ENCODE data around the gene RARG. TPM values are rescaled to one million over a fixed set of nuclear protein-coding genes. Genes with fewer than 3 reads are reported as not detected.
A peak's percentile ranks its signal among the peaks of the same experiment; 100 is the strongest.

The RARG gene
- total and polyA plus RNA-seq, 2 donors: 4.6 to 8.5 TPM

- H3K9me3 ChIP-seq (ENCODE audit: control insufficient read depth in 2 of 2, insufficient read depth in 1 of 2, low read length in 1 of 2): peaks cover 0 to 7% of the 10 kb centered on the region in 2 donors
- no peaks in the 10 kb centered on the region for H3K36me3 ChIP-seq (ENCODE audit: control insufficient read depth in 2 of 2, insufficient read depth in 2 of 2, low read length in 1 of 2)
- DNase-seq (ENCODE audit: low read depth in 6 of 9, low spot score in 9 of 9): no peak
- H3K4me1 ChIP-seq (ENCODE audit: control insufficient read depth in 2 of 2, insufficient read depth in 2 of 2, low read length in 2 of 2): peaks cover 16 to 53% of the 10 kb centered on the region in 2 donors
- H3K4me3 ChIP-seq (ENCODE audit: low read length in 2 of 2): no peak overlapping the region
- WGBS: 96% methylated on average over 4 of the region's 4 CpGs
- H3K27ac ChIP-seq (ENCODE audit: low read depth in 1 of 2, low read length in 1 of 2): no peak overlapping the region
- peaks cover 5 to 30% of the 10 kb centered on the region in 2 donors for H3K27me3 ChIP-seq (ENCODE audit: control insufficient read depth in 2 of 2, insufficient read depth in 1 of 2, low read length in 1 of 2)
Observed at GRCh38 chr12:53226815-53227214, 5.2 kb downstream of the RARG start.

- 97% methylated on average over 10 of the region's 10 CpGs for WGBS
- H3K4me3 ChIP-seq (ENCODE audit: low read length in 2 of 2): no peak overlapping the region
- no peaks in the 10 kb centered on the region for H3K36me3 ChIP-seq (ENCODE audit: control insufficient read depth in 2 of 2, insufficient read depth in 2 of 2, low read length in 1 of 2)
- no peak for DNase-seq (ENCODE audit: low read depth in 6 of 9, low spot score in 9 of 9)
- H3K9me3 ChIP-seq (ENCODE audit: control insufficient read depth in 2 of 2, insufficient read depth in 1 of 2, low read length in 1 of 2): no peaks in the 10 kb centered on the region
- H3K27me3 ChIP-seq (ENCODE audit: control insufficient read depth in 2 of 2, insufficient read depth in 1 of 2, low read length in 1 of 2): peaks cover 0 to 26% of the 10 kb centered on the region in 2 donors
- peaks cover 14 to 50% of the 10 kb centered on the region in 2 donors for H3K4me1 ChIP-seq (ENCODE audit: control insufficient read depth in 2 of 2, insufficient read depth in 2 of 2, low read length in 2 of 2)
- peak overlapping the region; percentile 1 to 50 for H3K27ac ChIP-seq (ENCODE audit: low read depth in 1 of 2, low read length in 1 of 2)
Observed at GRCh38 chr12:53225635-53226424, 6.2 kb downstream of the RARG start.

- no peak for DNase-seq (ENCODE audit: low read depth in 6 of 9, low spot score in 9 of 9)
- H3K27me3 ChIP-seq (ENCODE audit: control insufficient read depth in 2 of 2, insufficient read depth in 1 of 2, low read length in 1 of 2): peaks cover 0 to 27% of the 10 kb centered on the region in 2 donors
- H3K36me3 ChIP-seq (ENCODE audit: control insufficient read depth in 2 of 2, insufficient read depth in 2 of 2, low read length in 1 of 2): no peaks in the 10 kb centered on the region
- peaks cover 14 to 56% of the 10 kb centered on the region in 2 donors for H3K4me1 ChIP-seq (ENCODE audit: control insufficient read depth in 2 of 2, insufficient read depth in 2 of 2, low read length in 2 of 2)
- 93% methylated on average over 10 of the region's 10 CpGs for WGBS
- H3K9me3 ChIP-seq (ENCODE audit: control insufficient read depth in 2 of 2, insufficient read depth in 1 of 2, low read length in 1 of 2): no peaks in the 10 kb centered on the region
- no peak overlapping the region for H3K4me3 ChIP-seq (ENCODE audit: low read length in 2 of 2)
- H3K27ac ChIP-seq (ENCODE audit: low read depth in 1 of 2, low read length in 1 of 2): peak overlapping the region; percentile 50
Observed at GRCh38 chr12:53224897-53225634, 6.9 kb downstream of the RARG start.

GRCh38 chr12:53224061-53224896, 7.7 kb downstream of the RARG start:
- 75% methylated on average over 11 of the region's 11 CpGs for WGBS
- H3K36me3 ChIP-seq (ENCODE audit: control insufficient read depth in 2 of 2, insufficient read depth in 2 of 2, low read length in 1 of 2): no peaks in the 10 kb centered on the region
- peaks cover 7 to 30% of the 10 kb centered on the region in 2 donors for H3K27me3 ChIP-seq (ENCODE audit: control insufficient read depth in 2 of 2, insufficient read depth in 1 of 2, low read length in 1 of 2)
- no peak overlapping the region for H3K4me3 ChIP-seq (ENCODE audit: low read length in 2 of 2)
- H3K4me1 ChIP-seq (ENCODE audit: control insufficient read depth in 2 of 2, insufficient read depth in 2 of 2, low read length in 2 of 2): peaks cover 14 to 64% of the 10 kb centered on the region in 2 donors
- DNase-seq (ENCODE audit: low read depth in 6 of 9, low spot score in 9 of 9): peak in 1 of 9 donors; percentile 59
- H3K27ac ChIP-seq (ENCODE audit: low read depth in 1 of 2, low read length in 1 of 2): peak overlapping the region; percentile 55 to 79
- H3K9me3 ChIP-seq (ENCODE audit: control insufficient read depth in 2 of 2, insufficient read depth in 1 of 2, low read length in 1 of 2): no peaks in the 10 kb centered on the region

GRCh38 chr12:53223389-53224060, 8.5 kb downstream of the RARG start:
- WGBS: 6% methylated on average over 16 of the region's 16 CpGs
- H3K4me3 ChIP-seq (ENCODE audit: low read length in 2 of 2): no peak overlapping the region
- no peaks in the 10 kb centered on the region for H3K9me3 ChIP-seq (ENCODE audit: control insufficient read depth in 2 of 2, insufficient read depth in 1 of 2, low read length in 1 of 2)
- peaks cover 14 to 69% of the 10 kb centered on the region in 2 donors for H3K4me1 ChIP-seq (ENCODE audit: control insufficient read depth in 2 of 2, insufficient read depth in 2 of 2, low read length in 2 of 2)
- H3K27ac ChIP-seq (ENCODE audit: low read depth in 1 of 2, low read length in 1 of 2): peak overlapping the region; percentile 62 to 79
- DNase-seq (ENCODE audit: low read depth in 6 of 9, low spot score in 9 of 9): peak in 1 of 9 donors; percentile 73
- peaks cover 12 to 35% of the 10 kb centered on the region in 2 donors for H3K27me3 ChIP-seq (ENCODE audit: control insufficient read depth in 2 of 2, insufficient read depth in 1 of 2, low read length in 1 of 2)
- H3K36me3 ChIP-seq (ENCODE audit: control insufficient read depth in 2 of 2, insufficient read depth in 2 of 2, low read length in 1 of 2): no peaks in the 10 kb centered on the region

GRCh38 chr12:53222806-53223261, 9.2 kb downstream of the RARG start:
- WGBS: 75% methylated on average over 4 of the region's 4 CpGs
- no peak overlapping the region for H3K4me3 ChIP-seq (ENCODE audit: low read length in 2 of 2)
- DNase-seq (ENCODE audit: low read depth in 6 of 9, low spot score in 9 of 9): peak in 1 of 9 donors; percentile 11

GRCh38 chr12:53222170-53222721, 9.8 kb downstream of the RARG start:
- H3K4me1 ChIP-seq (ENCODE audit: control insufficient read depth in 2 of 2, insufficient read depth in 2 of 2, low read length in 2 of 2): peaks cover 14 to 78% of the 10 kb centered on the region in 2 donors
- WGBS: 47% methylated on average over 5 of the region's 5 CpGs
- DNase-seq (ENCODE audit: low read depth in 6 of 9, low spot score in 9 of 9): peak in 1 of 9 donors; percentile 12

More at GRCh38 chr12:53222806-53223261, 9.2 kb downstream of the RARG start:
- H3K36me3 ChIP-seq (ENCODE audit: control insufficient read depth in 2 of 2, insufficient read depth in 2 of 2, low read length in 1 of 2): no peaks in the 10 kb centered on the region
- H3K9me3 ChIP-seq (ENCODE audit: control insufficient read depth in 2 of 2, insufficient read depth in 1 of 2, low read length in 1 of 2): no peaks in the 10 kb centered on the region
- H3K27ac ChIP-seq (ENCODE audit: low read depth in 1 of 2, low read length in 1 of 2): peak overlapping the region; percentile 53 to 62
- peaks cover 14 to 73% of the 10 kb centered on the region in 2 donors for H3K4me1 ChIP-seq (ENCODE audit: control insufficient read depth in 2 of 2, insufficient read depth in 2 of 2, low read length in 2 of 2)
- H3K27me3 ChIP-seq (ENCODE audit: control insufficient read depth in 2 of 2, insufficient read depth in 1 of 2, low read length in 1 of 2): peaks cover 13 to 41% of the 10 kb centered on the region in 2 donors

More at GRCh38 chr12:53222170-53222721, 9.8 kb downstream of the RARG start:
- no peaks in the 10 kb centered on the region for H3K36me3 ChIP-seq (ENCODE audit: control insufficient read depth in 2 of 2, insufficient read depth in 2 of 2, low read length in 1 of 2)
- H3K27ac ChIP-seq (ENCODE audit: low read depth in 1 of 2, low read length in 1 of 2): peak overlapping the region; percentile 44 to 98
- peak overlapping the region in 1 of 2 donors; percentile 70 for H3K4me3 ChIP-seq (ENCODE audit: low read length in 2 of 2)
- H3K9me3 ChIP-seq (ENCODE audit: control insufficient read depth in 2 of 2, insufficient read depth in 1 of 2, low read length in 1 of 2): peaks cover 0 to 4% of the 10 kb centered on the region in 2 donors
- peaks cover 13 to 47% of the 10 kb centered on the region in 2 donors for H3K27me3 ChIP-seq (ENCODE audit: control insufficient read depth in 2 of 2, insufficient read depth in 1 of 2, low read length in 1 of 2)
